ENCODE data around the gene SOCS1.

GRCh38 chr16:11249233-11250061 is 6.6 kb downstream of the SOCS1 start:
- TF ChIP-seq EZH2phosphoT487 (IDR thresholded peaks at IDR 0.05; ENCODE audit: insufficient read depth, low read depth) (no peak), EZH2 (IDR thresholded peaks at IDR 0.05; ENCODE audit: insufficient read depth, poor library complexity, severe bottlenecking) (no peak)
